Neutrophil (primary cell): ENCODE results near the gene LAPTM5.

Experiments used
- H3K27ac ChIP-seq: fragments of 200-600 bp; sonication (generic); 2 replicates; pipeline ENCODE4 v1.5.1; 2016; ENCODE audit warnings: mild to moderate bottlenecking, moderate library complexity
- H3K27me3 ChIP-seq: fragments of 200-600 bp; sonication (generic); 2 replicates; pipeline ENCODE4 v1.6.0; 2016; ENCODE audit warnings: mild to moderate bottlenecking
- H3K36me3 ChIP-seq: fragments of 200-600 bp; sonication (generic); 2 replicates; pipeline ENCODE4 v1.5.1; 2017
- H3K4me1 ChIP-seq, 2 experiments: fragments of 200-600 bp in 1 of 2; sonication (generic) in 1 of 2; 1 replicate in 1 of 2; 2 replicates in 1 of 2; pipeline versions ENCODE4 v1.5.1 to v1.6.1; 2013 to 2016; ENCODE audit warnings: low read depth in 1 of 2, low read length in 1 of 2, mild to moderate bottlenecking in 1 of 2, moderate library complexity in 1 of 2; ENCODE audit not compliant: control insufficient read depth in 1 of 2, insufficient read depth in 1 of 2
- H3K4me3 ChIP-seq, 2 experiments: fragments of 200-600 bp in 1 of 2; sonication (generic) in 1 of 2; 1 replicate in 1 of 2; 2 replicates in 1 of 2; pipeline ENCODE4 v1.5.1; 2013 to 2016; ENCODE audit warnings: low read depth in 1 of 2, low read length in 1 of 2, mild to moderate bottlenecking in 1 of 2, moderate library complexity in 1 of 2
- H3K9me3 ChIP-seq: fragments of 200-600 bp; sonication (generic); 2 replicates; pipeline ENCODE4 v1.5.1; 2016
- CTCF ChIP-seq: fragments of 200-600 bp; sonication (generic); IDR thresholded peaks from 2 replicates; pipeline ENCODE4 v1.5.1; 2016; ENCODE audit warnings: antibody characterized with exemption

Gene LAPTM5

DNA sequence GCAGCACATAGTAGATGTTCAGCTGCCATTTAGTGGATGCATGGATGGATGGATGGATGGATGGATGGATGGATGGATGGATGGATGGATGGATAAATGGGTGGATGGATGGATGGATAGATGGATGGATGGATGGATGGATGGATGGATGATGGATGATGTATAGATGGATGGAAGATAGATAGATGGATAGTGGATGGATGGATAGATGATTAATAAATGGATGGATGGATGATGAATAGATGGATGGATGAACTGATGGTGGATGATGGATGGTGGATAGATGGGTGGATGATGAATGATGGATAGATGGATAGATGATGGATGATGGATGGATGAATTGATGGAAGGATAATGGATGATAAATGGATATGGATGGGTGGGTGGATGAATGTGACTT is 54.8 kb downstream of the LAPTM5 start:
- no peak overlapping the region for H3K27ac ChIP-seq
- peaks cover 28% of the 10 kb centered on the region for H3K27me3 ChIP-seq
- no peaks in the 10 kb centered on the region for H3K9me3 ChIP-seq
- TF ChIP-seq CTCF = no peak
- H3K36me3 ChIP-seq = no peaks in the 10 kb centered on the region
- H3K4me1 ChIP-seq = no peaks in the 10 kb centered on the region
- no peak overlapping the region for H3K4me3 ChIP-seq

DNA sequence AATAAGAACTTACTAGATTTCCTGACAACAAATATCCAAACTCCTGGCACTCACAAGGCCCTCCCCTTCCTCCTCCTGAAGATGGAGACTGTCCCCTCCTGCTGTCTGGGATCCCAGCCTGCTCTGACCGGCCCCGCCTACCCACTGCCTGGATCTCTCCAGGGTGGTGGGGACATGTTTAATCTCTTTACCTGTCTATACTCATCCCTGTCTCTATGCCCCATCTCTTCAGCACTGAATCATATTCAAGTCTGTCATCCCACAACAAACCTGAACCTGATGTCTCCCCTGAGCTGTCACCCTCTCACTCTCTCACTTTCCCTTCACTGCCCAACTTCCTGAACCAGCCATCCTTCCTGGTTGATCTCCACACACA is 56.3 kb downstream of the LAPTM5 start:
- Histone ChIP-seq H3K27ac (no peak overlapping the region), H3K27me3 (peaks cover 12% of the 10 kb centered on the region), H3K4me1 (no peaks in the 10 kb centered on the region), H3K36me3 (no peaks in the 10 kb centered on the region), H3K9me3 (no peaks in the 10 kb centered on the region), H3K4me3 (no peak overlapping the region)
- TF ChIP-seq CTCF = no peak

- no peaks in the 10 kb centered on the region for H3K36me3 ChIP-seq
- no peaks in the 10 kb centered on the region for H3K9me3 ChIP-seq
- H3K27ac ChIP-seq = no peak overlapping the region
- no peak for TF ChIP-seq CTCF
- no peaks in the 10 kb centered on the region for H3K4me1 ChIP-seq
- peaks cover 10% of the 10 kb centered on the region for H3K27me3 ChIP-seq
- H3K4me3 ChIP-seq = no peak overlapping the region
These were observed 56.9 kb downstream of the LAPTM5 start for GRCh38 chr1:30700528-30701257.

DNA sequence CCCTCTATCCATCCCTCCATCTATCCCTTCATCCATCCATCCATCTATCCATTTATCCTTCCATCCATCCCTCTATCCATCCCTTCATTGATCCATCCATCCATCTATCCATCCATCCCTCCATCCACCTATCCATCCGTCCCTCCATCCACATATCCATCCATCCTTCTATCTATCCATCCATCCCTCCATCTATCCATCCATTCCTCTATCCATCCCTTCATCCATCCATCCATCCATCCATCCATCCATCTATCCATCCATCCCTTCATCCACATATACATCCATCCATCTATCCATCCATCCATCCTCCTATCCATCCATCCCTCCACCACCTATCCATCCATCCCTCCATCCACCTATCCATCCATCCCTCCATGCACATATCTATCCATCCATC is 57.8 kb downstream of the LAPTM5 start:
- peaks cover 12% of the 10 kb centered on the region for H3K27me3 ChIP-seq
- no peak overlapping the region for H3K27ac ChIP-seq
- no peaks in the 10 kb centered on the region for H3K36me3 ChIP-seq
- no peaks in the 10 kb centered on the region for H3K4me1 ChIP-seq
- H3K9me3 ChIP-seq = no peaks in the 10 kb centered on the region
- H3K4me3 ChIP-seq = no peak overlapping the region
- TF ChIP-seq CTCF = no peak

DNA sequence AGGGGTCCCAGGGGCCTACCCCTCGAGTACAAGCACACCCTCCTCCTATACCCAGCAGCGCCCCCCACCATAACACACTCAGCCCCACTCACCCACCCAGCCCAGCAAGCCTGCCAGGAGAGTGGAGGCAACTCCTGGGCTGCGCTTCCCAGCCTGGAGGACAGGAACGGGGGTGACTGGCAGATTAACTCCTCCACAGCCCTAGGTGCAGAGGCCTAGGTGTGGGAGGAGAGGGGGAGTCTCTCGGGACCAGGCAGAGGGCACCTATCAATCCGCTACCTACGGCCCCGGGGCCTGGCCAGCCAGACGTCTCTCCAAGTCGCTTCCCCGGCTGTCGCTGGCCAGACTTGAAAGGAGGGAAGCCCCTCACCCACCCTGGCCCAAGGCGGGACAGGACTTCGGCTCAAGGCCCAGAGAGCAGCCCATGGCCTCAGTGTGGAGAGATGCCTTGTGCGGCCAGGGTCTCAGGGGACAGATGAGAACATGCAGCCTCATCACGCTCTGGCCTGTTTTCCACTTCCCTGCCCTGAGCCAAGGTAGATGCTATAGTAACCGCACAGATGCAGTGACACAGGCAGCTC is 59.1 kb downstream of the LAPTM5 start:
- TF ChIP-seq CTCF = no peak
- Histone ChIP-seq H3K36me3 (no peaks in the 10 kb centered on the region), H3K9me3 (no peaks in the 10 kb centered on the region), H3K4me3 (no peak overlapping the region), H3K4me1 (no peaks in the 10 kb centered on the region), H3K27me3 (peaks cover 14% of the 10 kb centered on the region), H3K27ac (no peak overlapping the region)
